ENCODE results near the gene ADCY5.

DNA sequence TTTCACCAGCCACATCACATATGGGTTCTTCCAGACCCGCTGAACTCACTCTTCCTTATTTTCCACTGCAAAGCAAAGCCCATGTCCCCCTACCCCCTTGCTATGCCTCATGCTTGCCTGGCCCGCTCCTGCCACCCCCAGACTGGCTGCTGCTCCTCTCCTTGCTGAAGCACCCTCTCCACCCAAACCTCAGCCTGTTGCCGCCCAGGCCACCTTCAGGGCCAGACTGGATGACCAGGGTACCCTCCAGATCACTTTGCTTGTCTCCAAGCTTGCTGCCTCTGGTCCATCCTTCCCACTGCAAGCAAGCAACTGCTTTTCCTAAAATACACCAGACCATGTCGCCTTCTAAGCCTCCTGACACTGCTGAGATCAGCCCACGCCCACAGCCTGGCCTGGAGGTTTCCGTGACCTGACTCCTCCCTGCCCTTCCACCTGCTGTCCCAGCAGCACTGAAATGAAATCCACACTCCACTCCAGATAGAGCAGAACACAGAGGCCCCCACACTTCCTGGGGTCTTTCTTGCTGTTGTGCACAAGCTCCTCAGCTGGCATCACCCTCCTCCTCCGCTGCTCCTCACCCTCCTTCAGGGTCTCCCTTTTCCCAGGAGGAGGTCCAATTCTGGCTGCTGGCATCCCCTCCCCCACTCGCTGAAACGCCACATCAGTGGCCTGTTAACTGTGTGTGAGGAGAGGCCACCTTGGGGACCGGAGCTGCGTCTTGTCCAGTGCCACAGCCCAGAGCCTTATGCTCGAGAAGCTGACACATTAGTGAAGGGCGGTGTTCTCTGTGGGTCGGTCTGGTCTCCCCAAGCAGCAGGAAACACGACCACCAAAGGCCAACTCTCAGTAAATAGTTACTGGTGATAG is 99.1 kb downstream of the ADCY5 start:
- TF ChIP-seq CTCF (conservative IDR thresholded peaks at IDR 0.05) (no peak), ZFX (IDR thresholded peaks at IDR 0.05) (no peak)
